ENCODE results near the gene WWOX. TPM values are rescaled to one million over a fixed set of nuclear protein-coding genes. Genes with fewer than 3 reads are reported as not detected.

WWOX gene
- total RNA-seq, 1 donor from 2014 or later: 43.2 TPM

DNA sequence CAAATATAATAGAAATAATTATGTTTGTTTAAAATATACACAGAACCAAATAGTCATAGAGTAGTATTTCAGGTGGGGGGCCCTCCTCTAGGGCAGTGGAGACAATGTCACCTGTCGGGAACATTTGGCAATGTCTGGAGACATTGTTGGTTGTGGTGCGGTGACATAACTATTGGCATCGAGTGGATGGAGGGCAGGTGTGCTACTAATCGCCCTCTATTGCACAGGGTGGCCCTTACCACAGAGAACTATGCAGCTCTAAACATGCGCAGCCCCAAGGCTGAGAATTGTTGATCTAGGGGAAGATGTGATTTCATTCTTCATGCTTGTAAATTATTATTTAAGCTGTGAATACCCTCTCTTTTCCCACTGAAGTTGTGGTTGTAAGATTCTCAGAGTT lies 594.0 kb downstream of the WWOX start:
- Mint-ChIP-seq H3K27ac (no peak overlapping the region), H3K9me3 (ENCODE audit: low read depth) (peaks cover 5% of the 10 kb centered on the region), H3K4me1 (ENCODE audit: low read depth) (no peaks in the 10 kb centered on the region), H3K27me3 (no peaks in the 10 kb centered on the region), H3K36me3 (ENCODE audit: insufficient read depth) (no peaks in the 10 kb centered on the region), H3K4me3 (ENCODE audit: low read depth) (no peak overlapping the region)
- DNase-seq (ENCODE audit: low spot score, unreplicated experiment): no peak
- TF ChIP-seq, protein P1, sequence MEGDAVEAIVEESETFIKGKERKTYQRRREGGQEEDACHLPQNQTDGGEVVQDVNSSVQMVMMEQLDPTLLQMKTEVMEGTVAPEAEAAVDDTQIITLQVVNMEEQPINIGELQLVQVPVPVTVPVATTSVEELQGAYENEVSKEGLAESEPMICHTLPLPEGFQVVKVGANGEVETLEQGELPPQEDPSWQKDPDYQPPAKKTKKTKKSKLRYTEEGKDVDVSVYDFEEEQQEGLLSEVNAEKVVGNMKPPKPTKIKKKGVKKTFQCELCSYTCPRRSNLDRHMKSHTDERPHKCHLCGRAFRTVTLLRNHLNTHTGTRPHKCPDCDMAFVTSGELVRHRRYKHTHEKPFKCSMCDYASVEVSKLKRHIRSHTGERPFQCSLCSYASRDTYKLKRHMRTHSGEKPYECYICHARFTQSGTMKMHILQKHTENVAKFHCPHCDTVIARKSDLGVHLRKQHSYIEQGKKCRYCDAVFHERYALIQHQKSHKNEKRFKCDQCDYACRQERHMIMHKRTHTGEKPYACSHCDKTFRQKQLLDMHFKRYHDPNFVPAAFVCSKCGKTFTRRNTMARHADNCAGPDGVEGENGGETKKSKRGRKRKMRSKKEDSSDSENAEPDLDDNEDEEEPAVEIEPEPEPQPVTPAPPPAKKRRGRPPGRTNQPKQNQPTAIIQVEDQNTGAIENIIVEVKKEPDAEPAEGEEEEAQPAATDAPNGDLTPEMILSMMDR (IDR thresholded peaks at IDR 0.05; ENCODE audit: unreplicated experiment): no peak

DNA sequence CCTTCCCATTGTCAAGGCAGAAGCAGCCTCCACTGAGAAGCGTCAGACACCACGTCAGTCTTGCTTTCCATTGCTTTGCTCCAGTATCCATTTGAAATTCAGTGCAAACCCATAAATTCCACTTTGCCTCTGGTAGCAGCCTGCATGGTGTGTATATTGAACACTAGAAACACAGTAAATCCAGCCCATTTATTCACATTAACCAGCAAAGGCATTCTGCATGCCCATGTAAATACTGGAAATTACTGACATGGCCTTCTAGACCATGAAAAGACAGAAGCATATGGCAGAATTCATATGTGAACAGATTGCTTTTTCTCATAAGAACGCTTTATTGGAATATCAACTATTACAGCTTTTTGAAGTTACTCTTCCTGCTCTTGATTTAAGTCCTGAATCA lies 595.0 kb downstream of the WWOX start:
- Mint-ChIP-seq H3K27me3 (no peaks in the 10 kb centered on the region), H3K4me1 (ENCODE audit: low read depth) (no peaks in the 10 kb centered on the region), H3K27ac (no peak overlapping the region), H3K9me3 (ENCODE audit: low read depth) (peaks cover 5% of the 10 kb centered on the region), H3K4me3 (ENCODE audit: low read depth) (no peak overlapping the region), H3K36me3 (ENCODE audit: insufficient read depth) (no peaks in the 10 kb centered on the region)
- TF ChIP-seq, protein P1 (IDR thresholded peaks at IDR 0.05; ENCODE audit: unreplicated experiment): no peak
- DNase-seq (ENCODE audit: low spot score, unreplicated experiment): no peak

DNA sequence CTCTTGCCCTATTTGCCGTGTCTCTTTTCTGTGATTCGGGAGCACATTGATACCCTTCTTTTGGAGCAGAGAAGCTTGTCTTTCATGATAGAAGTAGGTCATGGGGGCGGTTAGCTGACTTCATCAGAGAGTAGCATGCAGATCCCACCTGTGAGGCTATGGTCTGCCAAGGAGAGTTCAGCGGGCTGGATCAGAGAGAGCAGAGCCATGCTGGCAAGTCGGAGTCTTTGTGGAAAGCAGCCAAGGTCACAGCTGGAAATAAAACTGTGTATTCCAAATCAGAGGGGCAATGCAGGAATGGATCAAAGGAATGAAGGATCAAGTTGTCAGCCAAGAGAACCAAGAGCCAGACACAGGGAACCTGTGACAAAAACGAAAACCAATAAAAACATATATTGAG lies 595.9 kb downstream of the WWOX start:
- Mint-ChIP-seq H3K27me3 (no peaks in the 10 kb centered on the region), H3K27ac (no peak overlapping the region), H3K36me3 (ENCODE audit: insufficient read depth) (no peaks in the 10 kb centered on the region), H3K9me3 (ENCODE audit: low read depth) (peaks cover 5% of the 10 kb centered on the region), H3K4me3 (ENCODE audit: low read depth) (no peak overlapping the region), H3K4me1 (ENCODE audit: low read depth) (no peaks in the 10 kb centered on the region)
- DNase-seq (ENCODE audit: low spot score, unreplicated experiment): no peak
- TF ChIP-seq, protein P1 (IDR thresholded peaks at IDR 0.05; ENCODE audit: unreplicated experiment): no peak

DNA sequence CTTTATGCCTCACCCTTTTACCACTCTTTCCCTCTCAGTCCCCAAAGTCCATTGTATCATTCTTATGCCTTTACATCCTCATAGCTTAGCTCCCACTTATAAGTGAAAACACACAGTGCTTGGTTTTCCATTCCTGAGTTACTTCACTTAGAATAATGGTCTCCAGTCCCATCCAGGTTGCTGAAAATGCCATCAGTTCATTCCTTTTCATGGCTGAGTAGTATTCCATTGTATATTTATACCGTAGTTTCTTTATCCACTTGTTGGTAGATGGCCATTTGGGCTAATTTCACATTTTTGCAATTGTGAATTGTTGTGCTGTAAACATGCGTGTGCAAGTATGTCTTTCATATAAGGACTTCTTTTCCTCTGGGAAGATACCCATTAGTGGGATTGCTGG lies 597.3 kb downstream of the WWOX start:
- no peaks in the 10 kb centered on the region for H3K36me3 Mint-ChIP-seq (ENCODE audit: insufficient read depth)
- DNase-seq (ENCODE audit: low spot score, unreplicated experiment): no peak
- H3K27ac Mint-ChIP-seq: no peak overlapping the region
- no peaks in the 10 kb centered on the region for H3K27me3 Mint-ChIP-seq
- peaks cover 5% of the 10 kb centered on the region for H3K9me3 Mint-ChIP-seq (ENCODE audit: low read depth)
- no peaks in the 10 kb centered on the region for H3K4me1 Mint-ChIP-seq (ENCODE audit: low read depth)
- TF ChIP-seq, protein P1 (IDR thresholded peaks at IDR 0.05; ENCODE audit: unreplicated experiment): no peak
- no peak overlapping the region for H3K4me3 Mint-ChIP-seq (ENCODE audit: low read depth)

DNA sequence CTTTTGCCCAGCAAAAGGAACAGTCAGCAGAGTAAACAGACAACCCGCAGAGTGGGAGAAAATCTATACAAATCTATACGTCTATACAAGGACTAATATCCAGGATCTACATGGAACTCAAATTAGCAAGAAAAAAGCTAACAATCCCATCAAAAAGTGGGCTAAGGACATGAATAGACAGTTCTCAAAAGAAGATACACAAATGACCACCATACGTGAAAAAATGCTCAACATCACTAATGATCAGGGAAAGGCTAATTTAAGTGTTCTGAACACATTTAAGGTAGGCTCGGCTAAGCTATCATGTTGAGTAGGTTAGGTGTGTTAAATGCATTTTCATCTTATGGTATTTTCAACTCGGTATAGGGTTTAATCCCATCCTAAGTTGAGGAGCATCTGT lies 598.0 kb downstream of the WWOX start:
- H3K27me3 Mint-ChIP-seq: no peaks in the 10 kb centered on the region
- no peak for DNase-seq (ENCODE audit: low spot score, unreplicated experiment)
- no peak overlapping the region for H3K4me3 Mint-ChIP-seq (ENCODE audit: low read depth)
- H3K9me3 Mint-ChIP-seq (ENCODE audit: low read depth): peaks cover 5% of the 10 kb centered on the region
- H3K36me3 Mint-ChIP-seq (ENCODE audit: insufficient read depth): no peaks in the 10 kb centered on the region
- no peak overlapping the region for H3K27ac Mint-ChIP-seq
- no peaks in the 10 kb centered on the region for H3K4me1 Mint-ChIP-seq (ENCODE audit: low read depth)
- TF ChIP-seq, protein P1 (IDR thresholded peaks at IDR 0.05; ENCODE audit: unreplicated experiment): no peak
